ENCODE results near the gene B4GALT1.

- TF ChIP-seq CTCF (IDR thresholded peaks at IDR 0.05) (no peak), POLR2A (IDR thresholded peaks at IDR 0.05) (no peak), EP300 (IDR thresholded peaks at IDR 0.05) (no peak)
These were observed 5.5 kb downstream of the B4GALT1 start for GRCh38 chr9:33161589-33162132.
